Loucy (cell line): ENCODE data around the gene SEPTIN6.

Experiments
- CTCF ChIP-seq: fragments of 200-600 bp; sonication (generic); conservative IDR thresholded peaks from 2 replicates; pipeline ENCODE4 v1.5.1; 2014; ENCODE audit warnings: mild to moderate bottlenecking, antibody characterized with exemption, low read length
- EZH2phosphoT487 ChIP-seq: fragments of 200-600 bp; IDR thresholded peaks from 2 replicates; pipeline ENCODE4 v1.6.1; 2018; ENCODE audit warnings: antibody characterized with exemption, mild to moderate bottlenecking, moderate library complexity, borderline replicate concordance

- TF ChIP-seq CTCF: no peak
- TF ChIP-seq EZH2phosphoT487: no peak
These were observed 15.3 kb downstream of the SEPTIN6 start for GRCh38 chrX:119677654-119677981.
